GM12872 (cell line): Measurements from ENCODE around the gene RUNDC1.
A peak's percentile ranks its signal among the peaks of the same experiment; 100 is the strongest.

ENCODE experiments used
- CTCF ChIP-seq: IDR thresholded peaks from 3 replicates; pipeline ENCODE4 v1.5.1; 2011; ENCODE audit warnings: low read depth, mild to moderate bottlenecking, low read length, moderate library complexity; ENCODE audit not compliant: insufficient read depth

Gene RUNDC1

GRCh38 chr17:42967925-42968324 is 12.4 kb upstream of the RUNDC1 start:
- TF ChIP-seq CTCF, result no peak

- no peak for TF ChIP-seq CTCF
Observed at GRCh38 chr17:42969001-42969581, 11.3 kb upstream of the RUNDC1 start.

GRCh38 chr17:42971589-42971988 is 8.8 kb upstream of the RUNDC1 start:
- no peak for TF ChIP-seq CTCF

- TF ChIP-seq CTCF, result no peak
Observed at GRCh38 chr17:42975265-42975664, 5.1 kb upstream of the RUNDC1 start.

- no peak for TF ChIP-seq CTCF
Observed at GRCh38 chr17:42979511-42980273, 673 bp upstream of the RUNDC1 start, which contains the start of gene PTGES3L. TSS of gene PTGES3L (minus strand) at chr17:42980080. CDS start at chr17:42980053, 27 bp downstream.

- TF ChIP-seq CTCF, result peak; percentile 27; the same call in 2 of the 3 replicates
Observed at GRCh38 chr17:42980766-42981397, 517 bp downstream of the RUNDC1 start.

- no peak for TF ChIP-seq CTCF
Observed at GRCh38 chr17:42982266-42982665, 1.9 kb downstream of the RUNDC1 start.
